ENCODE measurements around the gene SIRT3. TPM values are rescaled to one million over a fixed set of nuclear protein-coding genes. Genes with fewer than 3 reads are reported as not detected.

The SIRT3 gene
- total and polyA plus RNA-seq, 3 donors from 2014 or later = 31.7 to 57.0 (median 43.6) TPM

GRCh38 chr11:230431-230830 lies 5.7 kb downstream of the SIRT3 start:
- H3K27ac ChIP-seq = no peak overlapping the region
- no peaks in the 10 kb centered on the region for H3K9me3 ChIP-seq
- H3K4me1 ChIP-seq = peaks cover 5% of the 10 kb centered on the region
- no peak for DNase-seq
- intact Hi-C loops (cut with DNase I; ENCODE audit: low total_unique reads) = no loop called here
- no peaks in the 10 kb centered on the region for H3K36me3 ChIP-seq (ENCODE audit: low read depth, missing control alignments)
- TF ChIP-seq CTCF (IDR thresholded peaks at IDR 0.05) = no peak
- 96% methylated on average over 10 of the region's 10 CpGs for WGBS, 2 donors
- no peaks in the 10 kb centered on the region for H3K27me3 ChIP-seq
- H3K4me3 ChIP-seq = no peak overlapping the region

GRCh38 chr11:227824-228379 lies 8.2 kb downstream of the SIRT3 start:
- Histone ChIP-seq H3K4me1 (no peaks in the 10 kb centered on the region), H3K36me3 (ENCODE audit: low read depth, missing control alignments) (no peaks in the 10 kb centered on the region), H3K27ac (no peak overlapping the region), H3K4me3 (no peak overlapping the region), H3K27me3 (no peaks in the 10 kb centered on the region), H3K9me3 (no peaks in the 10 kb centered on the region)
- WGBS, 2 donors = 84 to 89% methylated on average over 6 of the region's 6 CpGs
- no peak for DNase-seq
- intact Hi-C loops (cut with DNase I; ENCODE audit: low total_unique reads) = no loop called here
- TF ChIP-seq POLR2A (IDR thresholded peaks at IDR 0.05) = no peak
- TF ChIP-seq CTCF (IDR thresholded peaks at IDR 0.05) = no peak

- Histone ChIP-seq H3K9me3 (no peaks in the 10 kb centered on the region), H3K27ac (no peak overlapping the region), H3K27me3 (no peaks in the 10 kb centered on the region), H3K4me3 (no peak overlapping the region), H3K4me1 (no peaks in the 10 kb centered on the region), H3K36me3 (ENCODE audit: low read depth, missing control alignments) (no peaks in the 10 kb centered on the region)
- intact Hi-C loops (cut with DNase I; ENCODE audit: low total_unique reads) = no loop called here
- 92 to 95% methylated on average over 10 of the region's 10 CpGs for WGBS, 2 donors
- TF ChIP-seq POLR2A (IDR thresholded peaks at IDR 0.05) (no peak), CTCF (IDR thresholded peaks at IDR 0.05) (no peak)
- no peak for DNase-seq
These were observed 10.2 kb downstream of the SIRT3 start for GRCh38 chr11:225734-226453.

GRCh38 chr11:224424-224823 lies 11.7 kb downstream of the SIRT3 start:
- Histone ChIP-seq H3K4me1 (no peaks in the 10 kb centered on the region), H3K27me3 (no peaks in the 10 kb centered on the region), H3K9me3 (no peaks in the 10 kb centered on the region), H3K27ac (no peak overlapping the region), H3K4me3 (no peak overlapping the region), H3K36me3 (ENCODE audit: low read depth, missing control alignments) (no peaks in the 10 kb centered on the region)
- intact Hi-C loops (cut with DNase I; ENCODE audit: low total_unique reads) = no loop called here
- WGBS, 2 donors = 89 to 94% methylated on average over 7 of the region's 7 CpGs
- TF ChIP-seq POLR2A (IDR thresholded peaks at IDR 0.05) (no peak), CTCF (IDR thresholded peaks at IDR 0.05) (no peak)
- DNase-seq = no peak

- TF ChIP-seq POLR2A (IDR thresholded peaks at IDR 0.05) (no peak), CTCF (IDR thresholded peaks at IDR 0.05) (no peak)
- no peak overlapping the region for H3K27ac ChIP-seq
These were observed 12.3 kb downstream of the SIRT3 start for GRCh38 chr11:223884-224283.

More at GRCh38 chr11:223884-224283, 12.3 kb downstream of the SIRT3 start:
- H3K9me3 ChIP-seq = no peaks in the 10 kb centered on the region
- intact Hi-C loops (cut with DNase I; ENCODE audit: low total_unique reads) = no loop called here
- DNase-seq = no peak
- no peak overlapping the region for H3K4me3 ChIP-seq
- H3K27me3 ChIP-seq = no peaks in the 10 kb centered on the region
- WGBS, 2 donors = 90 to 91% methylated on average over 9 of the region's 9 CpGs
- H3K4me1 ChIP-seq = no peaks in the 10 kb centered on the region
- no peaks in the 10 kb centered on the region for H3K36me3 ChIP-seq (ENCODE audit: low read depth, missing control alignments)
